Measurements from ENCODE around the gene PTPRM. TPM values are rescaled to one million over a fixed set of nuclear protein-coding genes. Genes with fewer than 3 reads are reported as not detected.

PTPRM gene
- total and polyA plus RNA-seq, 2 of the 4 experiments (the other 2 are of a cell fraction): 28.3 to 51.2 TPM

DNA sequence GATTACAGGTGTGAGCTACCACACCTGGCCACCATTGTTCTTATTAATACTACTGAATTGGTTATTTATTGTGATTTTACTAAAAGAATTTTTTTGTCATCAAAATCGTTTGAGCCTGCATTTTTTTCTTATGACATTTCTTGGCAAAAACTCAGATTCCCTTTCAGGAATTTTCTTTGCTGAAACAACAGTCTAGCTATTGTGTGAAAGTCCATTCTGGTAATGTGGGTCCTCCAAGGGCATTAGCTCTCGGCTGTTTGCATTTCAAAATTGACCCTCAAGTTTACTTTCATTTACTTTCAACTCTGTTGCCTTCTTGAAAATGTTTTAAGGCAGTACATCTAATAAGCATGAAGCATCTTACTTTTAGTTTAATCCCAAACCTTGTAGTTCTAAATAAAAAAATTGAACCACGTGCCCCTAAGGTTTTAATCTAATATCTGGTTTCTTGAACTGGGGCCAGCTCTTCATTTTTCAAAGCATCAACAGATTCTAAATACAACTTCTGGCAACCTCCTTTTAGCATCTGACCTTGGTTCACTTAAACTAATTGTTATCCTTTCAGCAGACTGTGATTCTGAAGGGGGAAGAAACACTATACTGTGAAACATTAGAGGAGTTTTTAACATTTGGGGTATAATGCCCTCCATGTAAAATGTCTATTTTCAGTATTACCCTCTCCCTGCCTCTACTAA lies 716.9 kb downstream of the PTPRM start:
- Histone ChIP-seq H2BK5ac (ENCODE audit: low read depth, low read length, poor library complexity, severe bottlenecking) (peak overlapping the region; percentile 10), H2BK120ac (ENCODE audit: low read depth, low read length) (no peak overlapping the region), H3K14ac (replicated peaks; ENCODE audit: low read depth, low read length) (no peak overlapping the region), H4K91ac (ENCODE audit: insufficient read depth, low read depth, low read length) (no peak overlapping the region), H3K9me1 (ENCODE audit: insufficient read depth, low read length) (peaks cover 7% of the 10 kb centered on the region; the same call in 1 of the 2 replicates), H3K23ac (ENCODE audit: low read depth, low read length) (no peak overlapping the region), H3K27ac (ENCODE audit: insufficient read depth, low read length) (no peak overlapping the region), H2BK20ac (ENCODE audit: low read depth, low read length) (no peak overlapping the region), H2AFZ (replicated peaks; ENCODE audit: low read length, poor library complexity) (no peak overlapping the region), H3K4ac (ENCODE audit: low read depth, low read length) (no peak overlapping the region), H3K4me2 (ENCODE audit: low read depth, low read length) (peak overlapping the region; percentile 54; the same call in 1 of the 2 replicates), H4K20me1 (ENCODE audit: insufficient read depth, low read length) (no peaks in the 10 kb centered on the region), H3K36me3 (ENCODE audit: control insufficient read depth, insufficient read depth, low read length) (no peaks in the 10 kb centered on the region), H2AK5ac (ENCODE audit: low read depth, low read length) (peak overlapping the region; percentile 48; the same call in 1 of the 2 replicates), H3K18ac (ENCODE audit: low read depth, low read length) (no peak overlapping the region), H2AK9ac (replicated peaks; ENCODE audit: low read depth, low read length, poor library complexity) (no peak overlapping the region), H3K56ac (ENCODE audit: extremely low read depth, insufficient read depth, low read length) (no peak overlapping the region), H3K9ac (ENCODE audit: low read depth, low read length) (no peak overlapping the region), H3K27me3 (ENCODE audit: control insufficient read depth, insufficient read depth, low read length) (no peaks in the 10 kb centered on the region), H3K4me1 (ENCODE audit: control insufficient read depth, insufficient read depth, low read length) (no peaks in the 10 kb centered on the region), H4K5ac (ENCODE audit: low read depth, low read length) (no peak overlapping the region; the same call in 1 of the 2 replicates), H3K9me3 (ENCODE audit: control insufficient read depth, insufficient read depth, low read length) (no peaks in the 10 kb centered on the region), H2BK15ac (ENCODE audit: low read depth, low read length) (no peak overlapping the region), H4K8ac (ENCODE audit: low read depth in 2 of 2, low read length in 2 of 2) (no peak overlapping the region; a peak in 1 of 4 replicates), H3K79me1 (ENCODE audit: low read depth in 1 of 2, low read length in 2 of 2) (no peaks in the 10 kb centered on the region), H3K4me3 (ENCODE audit: insufficient read depth, low read depth, low read length) (no peak overlapping the region)
- WGBS, 2 experiments (ENCODE audit: extremely low coverage in 2 of 2, insufficient read length in 1 of 2): no CpG with 5 or more reads among the region's 3 CpGs
- in situ Hi-C loops (cut with MboI; ENCODE audit: low sequenced_read_pairs): no loop called here
- BruUV-seq (replicated peaks): no TSS peak
- ATAC-seq (ENCODE audit: low read depth): peak; percentile 42
- ChIA-PET CTCF (interaction anchor here (0.8 kb wide), 1 partner anchor 105 kb away, joined by 3 read pairs; no protein-coding TSS in a partner anchor), POLR2A (ENCODE audit: unreplicated experiment) (interaction anchor here (0.6 kb wide), 1 partner anchor 12 kb away, joined by 3 read pairs; no protein-coding TSS in a partner anchor)
- no peak for TF ChIP-seq SMC3 (IDR thresholded peaks at IDR 0.05; ENCODE audit: low read depth, low read length)
- TF ChIP-seq RFX5 (IDR thresholded peaks at IDR 0.05; ENCODE audit: low read depth, low read length): no peak
- TF ChIP-seq MAFK (IDR thresholded peaks at IDR 0.05; ENCODE audit: low read depth, low read length): no peak
- no peak for TF ChIP-seq RAD21 (IDR thresholded peaks at IDR 0.05; ENCODE audit: low read length)
- DNase-seq: peak; percentile 74
- dilution Hi-C loops (cut with HindIII; ENCODE audit: low sequenced_read_pairs, unreplicated experiment): no loop called here
- intact Hi-C loops (cut with micrococcal nuclease): no loop called here
